Adrenal gland (tissue), 12 donors: ENCODE measurements around the gene MRC2. TPM values are rescaled to one million over a fixed set of nuclear protein-coding genes. Genes with fewer than 3 reads are reported as not detected.
"Not testable (repeated sequence)": the region's sequence is repeated elsewhere in the genome, so short reads cannot be mapped to it uniquely, and the experiment has no call there.

Experiments
- DNase-seq, 7 donors: peaks; one replicate each; pipeline ENCODE4 v3.0.0-alpha.2; 2019 to 2020
- H3K27ac ChIP-seq, 5 donors: fragments of 200-600 bp; sonication (generic) in 4 of 5; 1 replicate in 3 of 5; 2 replicates in 2 of 5; pipeline versions ENCODE4 v1.5.1 to v1.8.0; 2016 to 2020; ENCODE audit warnings: mild to moderate bottlenecking in 1 of 5
- H3K27me3 ChIP-seq: fragments of 200-600 bp; 2 replicates; pipeline ENCODE4 v1.8.0; 2021
- H3K36me3 ChIP-seq, 2 donors: fragments of 200-600 bp; replicated peaks in 1 of 2; 1 replicate in 1 of 2; 2 replicates in 1 of 2; pipeline versions ENCODE4 v1.5.1 to v1.8.0; 2018 to 2022
- H3K4me1 ChIP-seq, 2 donors: fragments of 200-600 bp; replicated peaks in 1 of 2; 1 replicate in 1 of 2; 2 replicates in 1 of 2; pipeline versions ENCODE4 v1.5.1 to v1.8.0; 2018 to 2021
- H3K4me3 ChIP-seq, 4 donors: fragments of 200-600 bp; sonication (generic) in 3 of 4; one replicate each; pipeline ENCODE4 v1.5.1; 2016 to 2018
- H3K9me3 ChIP-seq, 3 donors: fragments of 200-600 bp; sonication (generic) in 1 of 3; replicated peaks in 1 of 3; 1 replicate in 2 of 3; 2 replicates in 1 of 3; pipeline versions ENCODE4 v1.5.1 to v1.8.0; 2016 to 2021
- POLR2A ChIP-seq, 2 donors: fragments of 450-650 bp; IDR thresholded peaks; one replicate each; pipeline ENCODE4 v1.6.1; 2017; ENCODE audit warnings: antibody characterized with exemption in 2 of 2, mild to moderate bottlenecking in 2 of 2, moderate library complexity in 1 of 2
- WGBS, 4 donors: extraction: QIAGEN DNeasy Blood & Tissue Kit in 2 of 4; methylation state at CpG; one replicate each; pipeline versions ENCODE4 v1.1.5 to v1.1.7; 2013 to 2017; 5-methylcytosine and 5-hydroxymethylcytosine counted together
- intact Hi-C, 2 donors: fragments of 100-400 bp; cut with DNase I; formaldehyde crosslinking; loops; one replicate each; pipeline versions ENCODE4 v1.14.1 to v1.15.0; 2022 to 2023
- polyA plus RNA-seq, 3 donors: library from polyadenylated mRNA; stranded (reverse); fragments of 200-250 nt in 2 of 3; fragments of 350-450 nt in 1 of 3; fragmentation: Illumina TruSeq in 1 of 3; extraction: RNeasy Lipid Tissue Mini Kit (QIAGEN cat#74804) in 1 of 3; gene quantifications; one replicate each; pipeline ENCODE4 v1.2.3, GENCODE V29; 2013 to 2014
- total RNA-seq, 9 donors: library from RNA; depleted of rRNA in 4 of 9; stranded (reverse); fragments of >200 nt in 4 of 9; fragments of 120-200 nt in 1 of 9; fragmentation: NEBNext Ultra II Directional in 1 of 9; extraction: Animal tissue kit (Norgen Biotek cat#: 25700) in 1 of 9; gene quantifications; one replicate each; pipeline versions ENCODE4 v1.1.0 to v1.2.4, GENCODE V29; 2013 to 2023
- TF ChIP-seq, protein P1 (sequence below), 6 experiments: fragments of 450-650 bp in 4 of 6; fragments of 200-600 bp in 2 of 6; sonication (generic) in 1 of 6; IDR thresholded peaks; 1 replicate in 5 of 6; 2 replicates in 1 of 6; pipeline versions ENCODE4 v1.5.1 to v1.8.0; 2016 to 2021; ENCODE audit warnings: antibody characterized with exemption in 6 of 6, mild to moderate bottlenecking in 2 of 6, moderate library complexity in 1 of 6
- donor health status: healthy with polysubstance abuse.
- donor health status: Bipolar disorder and iron deficiency.
- donor health status: DM: yes; HTN: yes; CAD: no.
- donor health status: DM: no; HTN: no; CAD: no.
- donor health status: DM: no; HTN: no; CAD: no.
- donor health status: DM: yes; HTN: yes; CAD: no.

The MRC2 gene
- total and polyA plus RNA-seq, 12 donors = 5.2 to 68.3 (median 29.6) TPM

DNA sequence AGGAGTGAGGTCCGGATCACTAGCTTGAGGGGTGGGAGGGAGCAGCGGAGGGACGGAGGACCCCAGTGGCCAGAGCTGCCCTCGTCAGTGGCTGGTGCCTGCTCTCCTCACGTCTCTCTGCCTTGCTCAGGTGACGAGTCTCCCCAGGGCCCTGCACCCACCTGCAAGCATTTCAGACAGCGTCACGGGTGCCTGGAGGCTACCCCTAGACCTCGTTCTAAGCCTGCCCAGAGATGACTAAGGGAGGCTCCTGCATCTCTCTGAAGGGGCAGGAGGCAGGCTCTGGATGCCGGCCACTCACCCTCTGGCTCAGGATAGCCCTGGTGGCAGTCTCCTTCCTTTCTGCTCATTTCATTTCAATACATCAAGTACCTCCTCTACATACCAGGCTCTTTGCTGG lies 68.8 kb downstream of the MRC2 start:
- H3K36me3 ChIP-seq = no peaks in the 10 kb centered on the region
- WGBS, 4 donors = 88 to 94% (median 92%) methylated on average over 3 to 10 of the region's 10 CpGs

DNA sequence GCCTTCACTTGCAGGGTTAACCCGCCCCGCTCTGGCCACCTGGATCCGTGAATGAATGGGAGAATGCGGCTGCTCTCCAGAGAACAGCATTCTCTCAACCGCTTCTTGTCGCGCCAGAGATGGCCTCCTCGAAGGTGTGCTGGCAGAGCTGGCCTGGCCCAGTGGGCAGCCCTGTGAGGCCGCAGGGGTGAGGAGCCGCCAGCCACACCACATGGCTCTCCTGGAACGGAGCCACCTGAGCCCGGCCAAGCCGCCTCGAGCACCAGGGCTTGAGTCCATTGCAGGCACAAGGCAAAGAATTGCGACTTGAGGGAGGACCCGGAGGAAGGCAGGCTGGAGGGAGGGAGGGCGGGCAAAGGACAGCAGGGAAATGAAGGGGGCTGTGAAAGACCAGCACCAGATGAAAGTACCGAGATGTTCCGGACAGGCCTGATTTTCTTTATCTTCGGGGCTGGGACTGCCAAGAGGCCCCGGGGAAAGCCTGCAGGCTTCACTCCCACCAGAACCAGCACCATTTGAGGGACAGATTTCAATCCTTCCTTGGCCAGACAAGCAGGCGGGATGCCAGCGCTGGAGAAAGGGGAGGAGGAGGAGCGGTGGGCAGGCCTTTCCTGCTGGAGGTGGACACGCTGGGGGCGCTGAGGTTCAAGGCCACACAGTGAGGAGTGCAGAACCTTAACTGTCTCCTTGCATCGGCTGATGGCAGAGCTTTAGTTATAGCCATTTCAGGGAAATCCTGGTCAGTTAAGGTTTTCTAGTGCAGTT lies 69.4 kb downstream of the MRC2 start:
- no peak for DNase-seq
- Histone ChIP-seq H3K27me3 (no peaks in the 10 kb centered on the region), H3K4me1 (no peaks in the 10 kb centered on the region), H3K9me3 (no peaks in the 10 kb centered on the region), H3K27ac (no peak overlapping the region), H3K4me3 (no peak overlapping the region), H3K36me3 (no peaks in the 10 kb centered on the region)
- 66 to 76% (median 69%) methylated on average over 15 to 27 of the region's 27 CpGs for WGBS, 4 donors
- TF ChIP-seq, protein P1, sequence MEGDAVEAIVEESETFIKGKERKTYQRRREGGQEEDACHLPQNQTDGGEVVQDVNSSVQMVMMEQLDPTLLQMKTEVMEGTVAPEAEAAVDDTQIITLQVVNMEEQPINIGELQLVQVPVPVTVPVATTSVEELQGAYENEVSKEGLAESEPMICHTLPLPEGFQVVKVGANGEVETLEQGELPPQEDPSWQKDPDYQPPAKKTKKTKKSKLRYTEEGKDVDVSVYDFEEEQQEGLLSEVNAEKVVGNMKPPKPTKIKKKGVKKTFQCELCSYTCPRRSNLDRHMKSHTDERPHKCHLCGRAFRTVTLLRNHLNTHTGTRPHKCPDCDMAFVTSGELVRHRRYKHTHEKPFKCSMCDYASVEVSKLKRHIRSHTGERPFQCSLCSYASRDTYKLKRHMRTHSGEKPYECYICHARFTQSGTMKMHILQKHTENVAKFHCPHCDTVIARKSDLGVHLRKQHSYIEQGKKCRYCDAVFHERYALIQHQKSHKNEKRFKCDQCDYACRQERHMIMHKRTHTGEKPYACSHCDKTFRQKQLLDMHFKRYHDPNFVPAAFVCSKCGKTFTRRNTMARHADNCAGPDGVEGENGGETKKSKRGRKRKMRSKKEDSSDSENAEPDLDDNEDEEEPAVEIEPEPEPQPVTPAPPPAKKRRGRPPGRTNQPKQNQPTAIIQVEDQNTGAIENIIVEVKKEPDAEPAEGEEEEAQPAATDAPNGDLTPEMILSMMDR (IDR thresholded peaks at IDR 0.05) = no peak
- TF ChIP-seq POLR2A (IDR thresholded peaks at IDR 0.05) = no peak
- intact Hi-C loops = no loop called here

More for the DNA sequence above, 68.8 kb downstream of the MRC2 start:
- no peak overlapping the region for H3K4me3 ChIP-seq
- no peaks in the 10 kb centered on the region for H3K9me3 ChIP-seq
- H3K27me3 ChIP-seq = no peaks in the 10 kb centered on the region
- no peaks in the 10 kb centered on the region for H3K4me1 ChIP-seq
- intact Hi-C loops = no loop called here
- TF ChIP-seq, protein P1 (IDR thresholded peaks at IDR 0.05) = no peak
- TF ChIP-seq POLR2A (IDR thresholded peaks at IDR 0.05) = no peak
- no peak overlapping the region for H3K27ac ChIP-seq
- DNase-seq = no peak

DNA sequence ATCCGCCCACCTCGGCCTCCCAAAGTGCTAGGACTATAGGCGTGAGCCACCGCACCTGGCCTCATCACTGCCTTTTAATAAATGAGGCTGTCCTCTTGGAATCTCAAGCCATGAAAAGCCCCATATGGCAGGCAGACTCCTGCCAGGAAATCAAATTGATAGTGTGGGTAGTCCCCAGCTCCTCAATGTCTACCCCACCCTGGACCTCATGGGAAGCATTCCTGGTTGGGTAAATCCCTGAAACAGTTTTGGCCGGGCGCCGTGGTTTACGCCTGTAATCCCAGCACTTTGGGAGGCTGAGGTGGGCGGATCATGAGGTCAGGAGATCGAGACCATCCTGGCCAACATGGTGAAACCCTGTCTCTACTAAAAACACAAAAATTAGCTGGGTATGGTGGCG lies 71.0 kb downstream of the MRC2 start:
- 77 to 91% (median 85%) methylated on average over 11 of the region's 11 CpGs for WGBS, 4 donors
- intact Hi-C loops, H3K9me3 ChIP-seq, DNase-seq, H3K4me3 ChIP-seq, H3K27ac ChIP-seq, H3K27me3 ChIP-seq, H3K4me1 ChIP-seq, H3K36me3 ChIP-seq: not testable (repeated sequence)

DNA sequence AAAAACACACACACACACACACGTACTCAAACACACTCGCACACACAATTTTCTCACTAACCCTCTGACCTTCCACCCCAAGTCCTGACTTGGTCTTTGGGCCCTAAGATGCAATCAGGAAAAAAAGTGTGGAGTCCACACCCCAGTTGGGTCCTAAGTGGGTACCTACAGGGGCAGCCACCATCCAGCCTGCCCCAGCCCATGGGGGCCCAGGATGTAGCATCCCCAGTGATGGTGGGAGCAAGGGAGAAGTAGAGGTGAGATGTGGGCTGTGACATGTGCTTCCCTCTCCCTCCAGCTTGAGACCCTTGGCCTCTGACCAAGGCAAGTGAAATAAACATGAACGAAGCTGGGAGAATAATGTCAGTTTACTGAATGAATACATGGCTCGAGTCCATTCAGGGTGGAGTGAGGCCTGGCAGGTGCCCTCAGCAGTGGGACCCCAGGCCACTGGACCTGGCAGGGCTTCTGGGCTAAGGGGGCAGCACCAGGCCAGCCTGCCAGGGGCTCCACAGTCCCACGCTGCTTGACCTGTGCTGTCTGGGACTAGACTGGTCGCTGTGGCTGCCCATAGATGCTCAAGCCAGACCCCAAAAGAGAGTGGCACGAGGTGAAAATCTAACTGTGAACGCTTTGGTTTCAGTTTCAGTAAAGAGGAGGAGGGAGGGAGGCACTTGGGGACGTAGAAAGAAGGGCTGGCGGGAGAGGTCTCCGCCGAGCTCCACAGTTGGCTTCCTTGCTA lies 73.7 kb downstream of the MRC2 start:
- no peak overlapping the region for H3K27ac ChIP-seq
- no peak for DNase-seq
- H3K4me1 ChIP-seq = peaks cover 4 to 11% of the 10 kb centered on the region in 2 donors
- H3K4me3 ChIP-seq = no peak overlapping the region
- no peaks in the 10 kb centered on the region for H3K27me3 ChIP-seq
- TF ChIP-seq, protein P1 (IDR thresholded peaks at IDR 0.05) = no peak
- TF ChIP-seq POLR2A (IDR thresholded peaks at IDR 0.05) = no peak
- intact Hi-C loops = loop anchor here (10.0 kb wide), 2 partner anchors 704 to 714 kb away; no protein-coding TSS in a partner anchor
- 75 to 82% (median 77%) methylated on average over 11 to 12 of the region's 12 CpGs for whole genome bisulfite sequencing, 4 donors
- no peaks in the 10 kb centered on the region for H3K36me3 ChIP-seq
- H3K9me3 ChIP-seq = no peaks in the 10 kb centered on the region
